ENCODE measurements around the gene ATRIP. TPM values are rescaled to one million over a fixed set of nuclear protein-coding genes. Genes with fewer than 3 reads are reported as not detected.

ATRIP gene
- total and polyA plus RNA-seq, 2 donors from 2014 or later: 5.4 to 6.7 TPM

DNA sequence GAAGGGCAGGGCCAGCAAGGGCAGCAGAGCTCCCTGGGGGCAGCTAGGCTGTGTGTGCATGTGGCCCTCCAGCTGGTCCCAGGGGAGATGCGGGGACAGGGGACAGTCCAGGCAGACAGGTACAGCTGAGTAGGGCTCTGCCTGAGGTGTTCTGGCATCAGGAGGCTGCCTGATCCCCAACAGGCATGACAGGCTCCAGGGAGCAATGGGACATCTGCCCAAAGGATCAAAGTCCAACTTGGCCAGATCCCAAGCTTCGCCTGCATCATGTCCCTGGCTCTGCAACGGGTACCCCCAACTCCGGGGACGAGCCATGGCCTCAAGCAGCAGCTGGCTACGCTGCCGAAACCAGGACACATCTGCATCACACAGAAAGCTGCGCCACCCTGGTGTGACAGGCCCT is 21.8 kb downstream of the ATRIP start:
- Histone ChIP-seq H3K27ac (ENCODE audit: low read depth in 2 of 2, low read length in 2 of 2) (peak overlapping the region in 1 of 2 donors; percentile 6), H3K9me3 (ENCODE audit: control insufficient read depth in 2 of 3, insufficient read depth in 1 of 3, low read length in 3 of 3) (no peaks in the 10 kb centered on the region), H3K4me1 (ENCODE audit: control insufficient read depth in 2 of 3, insufficient read depth in 2 of 3, low read depth in 1 of 3, low read length in 3 of 3) (peaks cover 0 to 46% (median 23%) of the 10 kb centered on the region in 3 donors), H3K27me3 (ENCODE audit: control insufficient read depth, insufficient read depth, low read length) (no peaks in the 10 kb centered on the region), H3K36me3 (ENCODE audit: control insufficient read depth in 2 of 3, insufficient read depth in 3 of 3, low read length in 3 of 3) (peaks cover 0 to 10% (median 5%) of the 10 kb centered on the region in 3 donors), H3K4me3 (ENCODE audit: low read length in 3 of 3) (no peak overlapping the region), H3K9ac (ENCODE audit: low read length in 3 of 3) (no peak overlapping the region)
- TF ChIP-seq, protein P1, sequence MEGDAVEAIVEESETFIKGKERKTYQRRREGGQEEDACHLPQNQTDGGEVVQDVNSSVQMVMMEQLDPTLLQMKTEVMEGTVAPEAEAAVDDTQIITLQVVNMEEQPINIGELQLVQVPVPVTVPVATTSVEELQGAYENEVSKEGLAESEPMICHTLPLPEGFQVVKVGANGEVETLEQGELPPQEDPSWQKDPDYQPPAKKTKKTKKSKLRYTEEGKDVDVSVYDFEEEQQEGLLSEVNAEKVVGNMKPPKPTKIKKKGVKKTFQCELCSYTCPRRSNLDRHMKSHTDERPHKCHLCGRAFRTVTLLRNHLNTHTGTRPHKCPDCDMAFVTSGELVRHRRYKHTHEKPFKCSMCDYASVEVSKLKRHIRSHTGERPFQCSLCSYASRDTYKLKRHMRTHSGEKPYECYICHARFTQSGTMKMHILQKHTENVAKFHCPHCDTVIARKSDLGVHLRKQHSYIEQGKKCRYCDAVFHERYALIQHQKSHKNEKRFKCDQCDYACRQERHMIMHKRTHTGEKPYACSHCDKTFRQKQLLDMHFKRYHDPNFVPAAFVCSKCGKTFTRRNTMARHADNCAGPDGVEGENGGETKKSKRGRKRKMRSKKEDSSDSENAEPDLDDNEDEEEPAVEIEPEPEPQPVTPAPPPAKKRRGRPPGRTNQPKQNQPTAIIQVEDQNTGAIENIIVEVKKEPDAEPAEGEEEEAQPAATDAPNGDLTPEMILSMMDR (IDR thresholded peaks at IDR 0.05; ENCODE audit: borderline replicate concordance, extremely low read depth, insufficient read depth): no peak
- no peak for FAIRE-seq
- no peak for DNase-seq
- intact Hi-C loops (cut with DNase I): loop anchor here (5.0 kb wide), 1 partner anchor 34 kb away; the partner anchor contains the start of gene SHISA5

DNA sequence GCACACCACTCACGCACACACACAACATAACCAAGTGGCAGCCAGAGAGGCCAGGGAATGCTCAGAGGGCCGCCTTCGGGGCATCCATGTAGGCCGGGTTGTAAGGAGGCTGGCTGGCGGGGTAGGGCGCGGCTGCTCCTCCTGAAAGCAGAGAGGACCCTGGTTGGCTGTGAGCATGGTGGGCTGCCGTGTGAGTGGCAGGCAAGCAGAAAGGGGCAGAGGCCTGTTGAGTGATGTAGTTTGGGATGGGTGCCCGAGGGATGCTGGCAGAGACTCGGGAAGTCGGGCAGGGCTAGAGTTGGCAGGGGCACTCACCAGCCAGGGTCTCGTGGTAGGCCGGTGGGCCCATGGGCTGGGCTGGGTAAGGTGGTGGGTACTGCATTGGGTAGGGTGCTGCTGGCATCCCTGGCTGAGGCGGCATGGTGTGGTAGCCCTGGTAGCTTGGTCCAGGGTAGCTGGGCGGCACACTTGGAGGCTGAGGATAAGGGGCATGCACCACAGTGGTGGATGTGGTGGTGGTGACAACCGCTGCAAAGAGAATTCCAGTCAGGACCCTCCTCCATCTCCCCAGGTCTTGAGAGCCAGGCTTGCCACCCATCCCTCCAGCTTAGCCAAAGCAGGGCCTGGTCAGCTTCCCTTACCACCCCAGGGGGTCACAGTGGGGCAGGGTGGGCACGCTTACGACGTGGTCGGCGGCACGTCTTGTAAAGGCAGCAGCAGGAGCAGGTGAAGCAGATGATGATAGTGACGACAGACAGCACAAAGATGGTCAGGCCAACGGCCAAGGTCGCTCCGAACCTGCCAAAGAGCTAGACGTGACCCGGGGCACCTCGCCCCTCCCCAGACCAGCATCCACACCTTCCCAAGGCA is 22.7 kb downstream of the ATRIP start:
- FAIRE-seq (no peak), DNase-seq (peak in 1 of 5 donors; percentile 71)
- Histone ChIP-seq H3K9me3 (ENCODE audit: control insufficient read depth in 2 of 3, insufficient read depth in 1 of 3, low read length in 3 of 3) (no peaks in the 10 kb centered on the region), H3K4me3 (ENCODE audit: low read length in 3 of 3) (no peak overlapping the region), H3K9ac (ENCODE audit: low read length in 3 of 3) (no peak overlapping the region), H3K27me3 (ENCODE audit: control insufficient read depth, insufficient read depth, low read length) (no peaks in the 10 kb centered on the region), H3K4me1 (ENCODE audit: control insufficient read depth in 2 of 3, insufficient read depth in 2 of 3, low read depth in 1 of 3, low read length in 3 of 3) (peaks cover 0 to 47% (median 23%) of the 10 kb centered on the region in 3 donors), H3K36me3 (ENCODE audit: control insufficient read depth in 2 of 3, insufficient read depth in 3 of 3, low read length in 3 of 3) (peaks cover 0 to 10% (median 5%) of the 10 kb centered on the region in 3 donors), H3K27ac (ENCODE audit: low read depth in 2 of 2, low read length in 2 of 2) (no peak overlapping the region)
- TF ChIP-seq, protein P1 (IDR thresholded peaks at IDR 0.05; ENCODE audit: borderline replicate concordance, extremely low read depth, insufficient read depth): no peak
- intact Hi-C loops (cut with DNase I): loop anchor here (5.0 kb wide), 1 partner anchor 33 kb away; the partner anchor contains the start of gene SHISA5

DNA sequence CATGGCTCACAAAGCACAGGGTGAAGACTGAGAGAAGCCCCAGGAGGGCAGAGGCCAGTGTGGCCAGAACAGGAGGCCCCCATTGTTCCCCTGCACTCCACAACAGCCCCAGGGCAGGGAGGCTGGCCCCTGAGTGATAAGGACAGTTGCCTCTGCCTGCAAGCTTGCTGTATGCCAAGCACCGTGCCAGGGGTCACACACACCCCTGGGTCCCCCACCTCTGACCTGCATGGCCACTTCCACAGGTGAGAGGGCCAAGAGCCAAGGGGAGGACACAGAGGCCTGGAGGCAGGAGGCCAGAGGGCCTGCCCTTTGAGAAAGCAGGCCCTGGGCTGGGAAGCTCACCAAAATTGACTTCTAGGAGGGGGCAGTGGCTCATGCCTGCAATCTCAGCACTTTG is 23.7 kb downstream of the ATRIP start:
- intact Hi-C loops (cut with DNase I): no loop called here
- Histone ChIP-seq H3K36me3 (ENCODE audit: control insufficient read depth in 2 of 3, insufficient read depth in 3 of 3, low read length in 3 of 3) (peaks cover 0 to 10% (median 5%) of the 10 kb centered on the region in 3 donors), H3K4me1 (ENCODE audit: control insufficient read depth in 2 of 3, insufficient read depth in 2 of 3, low read depth in 1 of 3, low read length in 3 of 3) (peaks cover 0 to 42% (median 18%) of the 10 kb centered on the region in 3 donors), H3K9ac (ENCODE audit: low read length in 3 of 3) (no peak overlapping the region), H3K27me3 (ENCODE audit: control insufficient read depth, insufficient read depth, low read length) (no peaks in the 10 kb centered on the region), H3K27ac (ENCODE audit: low read depth in 2 of 2, low read length in 2 of 2) (no peak overlapping the region), H3K4me3 (ENCODE audit: low read length in 3 of 3) (no peak overlapping the region), H3K9me3 (ENCODE audit: control insufficient read depth in 2 of 3, insufficient read depth in 1 of 3, low read length in 3 of 3) (no peaks in the 10 kb centered on the region)
- TF ChIP-seq, protein P1 (IDR thresholded peaks at IDR 0.05; ENCODE audit: borderline replicate concordance, extremely low read depth, insufficient read depth): no peak
- FAIRE-seq: no peak
- peak in 1 of 5 donors; percentile 64 for DNase-seq
